ENCODE measurements around the gene NTM.

The NTM gene

GRCh38 chr11:131832079-131832478 lies 461.7 kb downstream of the NTM start:
- TF ChIP-seq CTCF (conservative IDR thresholded peaks at IDR 0.05; ENCODE audit: low read length) = no peak
- H3K4me3 ChIP-seq (ENCODE audit: low read length) = no peak overlapping the region
- no peak for DNase-seq (ENCODE audit: low read depth)

- DNase-seq (ENCODE audit: low read depth) = no peak
- no peak for TF ChIP-seq CTCF (conservative IDR thresholded peaks at IDR 0.05; ENCODE audit: low read length)
- no peak overlapping the region for H3K4me3 ChIP-seq (ENCODE audit: low read length)
These were observed 463.0 kb downstream of the NTM start for GRCh38 chr11:131833366-131833765.

- no peak for TF ChIP-seq CTCF (conservative IDR thresholded peaks at IDR 0.05; ENCODE audit: low read length)
- no peak overlapping the region for H3K4me3 ChIP-seq (ENCODE audit: low read length)
- DNase-seq (ENCODE audit: low read depth) = no peak
These were observed 467.1 kb downstream of the NTM start for GRCh38 chr11:131837562-131837961.

- H3K4me3 ChIP-seq (ENCODE audit: low read length) = no peak overlapping the region
- DNase-seq (ENCODE audit: low read depth) = no peak
- no peak for TF ChIP-seq CTCF (conservative IDR thresholded peaks at IDR 0.05; ENCODE audit: low read length)
These were observed 467.6 kb downstream of the NTM start for GRCh38 chr11:131838016-131838415.

GRCh38 chr11:131839326-131839725 lies 468.9 kb downstream of the NTM start:
- TF ChIP-seq CTCF (conservative IDR thresholded peaks at IDR 0.05; ENCODE audit: low read length) = no peak
- no peak overlapping the region for H3K4me3 ChIP-seq (ENCODE audit: low read length)
- DNase-seq (ENCODE audit: low read depth) = no peak

- no peak for TF ChIP-seq CTCF (conservative IDR thresholded peaks at IDR 0.05; ENCODE audit: low read length)
- no peak overlapping the region for H3K4me3 ChIP-seq (ENCODE audit: low read length)
- no peak for DNase-seq (ENCODE audit: low read depth)
These were observed 470.1 kb downstream of the NTM start for GRCh38 chr11:131840545-131840944.

- TF ChIP-seq CTCF (conservative IDR thresholded peaks at IDR 0.05; ENCODE audit: low read length) = no peak
- DNase-seq (ENCODE audit: low read depth) = no peak
- H3K4me3 ChIP-seq (ENCODE audit: low read length) = no peak overlapping the region
These were observed 470.6 kb downstream of the NTM start for GRCh38 chr11:131841028-131841427.
